GM21381 (cell line): ENCODE results near the gene PTPRE.

Experiments
- ATAC-seq: cut with Tn5 transposase; IDR thresholded peaks from one replicate; pipeline ENCODE4 v1.9.1; 2021; ENCODE audit warnings: mild to moderate bottlenecking, moderate library complexity; ENCODE audit not compliant: unreplicated experiment

PTPRE gene

GRCh38 chr10:127882391-127882790 lies 24.5 kb upstream of the PTPRE start:
- no peak for ATAC-seq

GRCh38 chr10:127882801-127883459 lies 24.0 kb upstream of the PTPRE start:
- no peak for ATAC-seq

GRCh38 chr10:127883516-127883915 lies 23.4 kb upstream of the PTPRE start:
- ATAC-seq: no peak

DNA sequence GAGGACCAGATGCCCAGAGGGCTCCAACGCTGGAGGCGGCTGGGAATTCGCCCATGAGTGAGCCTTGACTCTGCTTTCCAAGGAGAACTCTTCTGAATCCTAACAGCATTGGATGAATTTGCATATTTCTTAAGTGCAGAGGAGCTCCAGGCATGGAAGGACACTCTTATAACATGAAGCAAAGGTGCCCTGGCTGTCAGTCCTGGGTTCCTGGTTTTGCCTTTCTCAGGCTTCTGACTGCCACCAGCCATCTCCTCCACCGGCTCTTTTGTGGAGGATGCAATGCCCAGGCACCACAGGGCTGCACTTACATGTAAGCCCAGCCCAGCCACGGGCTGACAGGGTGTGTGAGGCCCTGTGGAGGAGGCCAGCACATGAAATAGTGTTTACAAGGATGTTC lies 22.4 kb upstream of the PTPRE start:
- no peak for ATAC-seq

- no peak for ATAC-seq
Measured at GRCh38 chr10:127886371-127887051, 20.4 kb upstream of the PTPRE start.

DNA sequence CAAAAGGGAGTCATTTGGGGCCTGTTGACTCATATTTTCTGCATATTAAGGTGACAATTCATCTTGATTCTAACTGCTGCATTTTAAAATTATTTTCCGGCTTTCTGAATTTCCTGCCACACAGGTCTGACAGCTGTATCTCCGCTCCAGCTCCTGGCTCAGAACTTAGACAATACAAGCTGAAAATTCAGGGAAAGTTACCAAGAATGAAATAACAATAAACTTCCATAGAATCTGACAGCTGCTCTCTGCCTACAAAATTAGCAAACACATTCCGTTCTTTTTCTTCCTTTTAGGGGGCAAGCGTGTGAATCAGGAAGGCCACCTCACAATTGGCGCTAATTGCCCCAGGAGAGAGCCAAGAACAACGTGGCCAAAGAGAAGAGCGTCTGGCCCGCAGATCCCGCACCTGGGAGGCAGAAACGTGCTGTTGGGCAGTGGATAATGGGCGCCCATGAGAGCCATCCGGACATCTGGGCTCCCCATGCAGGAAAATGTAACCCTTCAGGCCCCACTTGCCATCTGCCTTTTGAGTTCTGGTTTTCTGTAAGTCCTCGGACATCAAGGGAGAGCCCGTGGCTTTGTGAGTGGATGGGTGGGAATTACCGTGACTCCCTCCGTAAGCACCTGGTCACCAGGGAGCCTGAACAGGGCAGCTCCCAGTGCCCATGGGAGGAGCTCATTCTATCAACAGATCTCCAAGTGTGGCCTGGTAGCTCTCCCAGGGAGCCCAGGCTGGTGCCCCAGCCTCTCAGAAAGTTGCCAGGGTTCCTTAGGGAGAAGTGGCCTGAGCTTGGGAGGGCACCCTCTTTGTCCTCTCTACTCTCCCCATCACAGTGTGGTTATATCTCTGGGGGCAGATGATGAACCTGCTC lies 19.1 kb upstream of the PTPRE start:
- ATAC-seq: no peak

GRCh38 chr10:127888521-127889312 lies 18.2 kb upstream of the PTPRE start:
- no peak for ATAC-seq

DNA sequence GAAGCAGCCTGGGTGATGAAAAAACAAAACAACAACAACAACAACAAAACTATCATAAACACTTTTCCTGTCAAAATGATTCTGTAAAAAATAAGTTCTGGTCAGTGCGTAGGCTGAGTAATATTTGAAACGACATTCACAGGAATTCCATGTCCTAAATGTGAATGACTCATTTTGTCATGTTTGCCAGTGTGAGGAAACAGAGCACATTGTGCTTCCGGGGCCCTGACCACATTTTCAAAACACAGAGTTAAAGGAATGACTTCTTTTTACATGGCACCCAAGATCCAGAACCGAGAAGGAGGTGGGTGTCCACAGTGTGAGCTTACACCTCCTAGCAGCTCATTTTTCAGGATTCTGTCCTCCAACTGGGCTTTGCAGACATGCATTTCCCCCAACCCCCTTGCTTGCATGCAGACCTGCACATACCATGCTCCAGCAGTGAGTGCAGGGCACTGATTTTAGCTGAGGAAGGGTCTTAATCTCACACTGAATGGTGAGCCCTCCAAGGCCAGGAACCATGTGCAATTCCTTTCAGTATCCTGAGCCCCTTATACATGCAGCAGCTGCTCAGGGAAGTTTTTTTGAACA lies 17.2 kb upstream of the PTPRE start:
- ATAC-seq: no peak

- no peak for ATAC-seq
Measured at GRCh38 chr10:127890216-127890615, 16.7 kb upstream of the PTPRE start.

- ATAC-seq: no peak
Measured at GRCh38 chr10:127890832-127891334, 16.0 kb upstream of the PTPRE start.

GRCh38 chr10:127892743-127893142 lies 14.2 kb upstream of the PTPRE start, which contains the start of gene CLRN3:
CLRN3 (minus strand) TSS chr10:127892941; CDS start chr10:127892784, 157 bp downstream.
- no peak for ATAC-seq

- no peak for ATAC-seq
Measured at GRCh38 chr10:127894146-127894545, 12.8 kb upstream of the PTPRE start.

GRCh38 chr10:127896590-127896989 lies 10.3 kb upstream of the PTPRE start:
- ATAC-seq: no peak

GRCh38 chr10:127897177-127897576 lies 9.7 kb upstream of the PTPRE start:
- ATAC-seq: no peak

DNA sequence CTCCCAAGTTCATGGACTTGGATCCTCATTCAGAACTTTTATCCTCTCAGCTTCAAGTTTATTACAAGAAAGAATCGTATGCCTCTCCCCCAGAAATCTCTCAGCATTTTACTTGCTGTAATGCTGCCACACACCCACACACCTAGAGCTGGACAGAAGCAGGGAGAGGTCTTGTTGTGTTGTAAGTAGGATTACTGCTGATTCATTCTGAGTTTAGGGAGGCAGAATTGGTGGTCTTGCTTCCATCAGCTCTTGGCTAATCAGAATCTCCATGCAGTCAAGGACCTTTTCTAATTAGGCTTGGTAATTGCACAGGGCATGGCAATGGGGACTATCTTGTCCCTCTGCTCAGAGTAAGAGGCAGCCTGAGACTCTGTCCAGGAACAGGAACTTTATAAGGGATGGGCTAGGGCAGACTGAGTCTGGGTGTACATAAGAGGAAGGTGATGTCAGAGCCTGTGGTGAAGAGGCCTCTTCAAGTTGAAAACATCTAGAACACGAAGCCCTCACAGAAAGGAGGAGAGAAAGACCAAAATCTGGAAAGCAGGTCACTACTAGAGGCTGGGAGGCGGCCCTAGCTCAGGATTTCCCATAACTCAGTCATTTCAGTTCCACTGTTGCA lies 7.0 kb upstream of the PTPRE start:
- ATAC-seq: no peak

DNA sequence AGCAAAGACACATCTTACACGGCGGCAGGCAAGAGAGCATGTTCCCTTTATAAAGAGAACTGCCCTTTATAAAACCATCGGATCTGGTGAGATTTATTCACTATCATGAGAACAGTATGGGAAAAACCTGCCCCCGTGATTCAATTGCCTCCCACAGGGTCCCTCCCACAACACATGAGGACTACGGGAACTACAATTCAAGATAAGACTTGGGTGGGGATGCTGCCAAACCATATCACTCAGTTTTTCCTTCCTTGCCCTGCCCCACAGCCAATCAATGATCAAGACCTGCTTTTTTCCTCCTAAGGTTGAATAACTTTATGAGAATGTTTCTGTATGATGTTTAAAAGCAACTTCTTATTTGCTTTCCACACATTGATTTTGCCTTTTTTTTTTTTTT lies 3.1 kb upstream of the PTPRE start:
- ATAC-seq: no peak

- ATAC-seq: no peak
Measured at GRCh38 chr10:127904311-127905000, 2.4 kb upstream of the PTPRE start.

GRCh38 chr10:127905001-127905847 lies 1.7 kb upstream of the PTPRE start:
- no peak for ATAC-seq
